IMR-90 (cell line): ENCODE results near the gene MGAT5. TPM values are rescaled to one million over a fixed set of nuclear protein-coding genes. Genes with fewer than 3 reads are reported as not detected.

ENCODE experiments used
- ATAC-seq: fragments of 200-7000 bp; cut with Tn5 transposase; 2 replicates; pipeline ENCODE4 v1.9.1; 2020; ENCODE audit warnings: low read depth, mild to moderate bottlenecking, moderate library complexity
- BruUV-seq: library from RNA; stranded (reverse); fragments of 400-500 nt; replicated peaks from 2 replicates; lab custom pipeline; 2021; lab: Mats Ljungman, UMichigan
- CTCF ChIA-PET: fragments of 300-600 bp; formaldehyde crosslinking; extraction: SDS; loops from one replicate; lab custom pipeline; 2021; ENCODE audit warnings: antibody characterized with exemption; lab: Yijun Ruan, JAX
- POLR2A ChIA-PET: fragments of 300-600 bp; sonication (Branson Sonifier 250); formaldehyde crosslinking; loops from one replicate; lab custom pipeline; 2022; ENCODE audit warnings: antibody characterized with exemption; ENCODE audit not compliant: unreplicated experiment; lab: Charles Lee
- DNase-seq: peaks from one replicate; pipeline ENCODE4 v3.0.0; 2013
- H2AFZ ChIP-seq: replicated peaks from 2 replicates; pipeline ENCODE3; 2013; ENCODE audit warnings: low read length, mild to moderate bottlenecking; ENCODE audit not compliant: poor library complexity
- H2AK5ac ChIP-seq: 2 replicates; pipeline ENCODE4 v1.6.1; 2013; ENCODE audit warnings: low read depth, low read length, inconsistent platforms
- H2AK9ac ChIP-seq: replicated peaks from 2 replicates; pipeline ENCODE3; 2013; ENCODE audit warnings: mild to moderate bottlenecking, low read depth, low read length, moderate library complexity; ENCODE audit not compliant: poor library complexity
- H2BK120ac ChIP-seq: 2 replicates; pipeline ENCODE4 v1.6.1; 2013; ENCODE audit warnings: low read depth, low read length, inconsistent platforms
- H2BK15ac ChIP-seq: 3 replicates; pipeline ENCODE4 v1.6.1; 2013; ENCODE audit warnings: low read depth, low read length, inconsistent platforms
- H2BK20ac ChIP-seq: 2 replicates; pipeline ENCODE4 v1.6.1; 2013; ENCODE audit warnings: low read depth, mild to moderate bottlenecking, inconsistent platforms, low read length, moderate library complexity
- H2BK5ac ChIP-seq: 2 replicates; pipeline ENCODE4 v1.6.1; 2013; ENCODE audit warnings: mild to moderate bottlenecking, low read depth, low read length, inconsistent platforms; ENCODE audit not compliant: poor library complexity, severe bottlenecking
- H3K14ac ChIP-seq: replicated peaks from 2 replicates; pipeline ENCODE4 v1.6.1; 2013; ENCODE audit warnings: low read depth, low read length, inconsistent platforms
- H3K18ac ChIP-seq: 2 replicates; pipeline ENCODE4 v1.6.1; 2013; ENCODE audit warnings: low read depth, low read length, control low read depth
- H3K23ac ChIP-seq: 2 replicates; pipeline ENCODE4 v1.6.1; 2013; ENCODE audit warnings: low read depth, low read length, inconsistent platforms
- H3K27ac ChIP-seq: 2 replicates; pipeline ENCODE4 v1.5.1; 2013; ENCODE audit warnings: mild to moderate bottlenecking, control low read depth, low read length; ENCODE audit not compliant: insufficient read depth
- H3K27me3 ChIP-seq: 2 replicates; pipeline ENCODE4 v1.6.1; 2013; ENCODE audit warnings: low read length; ENCODE audit not compliant: control insufficient read depth, insufficient read depth
- H3K36me3 ChIP-seq: 2 replicates; pipeline ENCODE4 v1.6.1; 2013; ENCODE audit warnings: low read length, mixed read lengths; ENCODE audit not compliant: control insufficient read depth, insufficient read depth
- H3K4ac ChIP-seq: 2 replicates; pipeline ENCODE4 v1.6.1; 2013; ENCODE audit warnings: low read depth, low read length, inconsistent platforms
- H3K4me1 ChIP-seq: 2 replicates; pipeline ENCODE4 v1.6.1; 2013; ENCODE audit warnings: low read length, mixed read lengths; ENCODE audit not compliant: control insufficient read depth, insufficient read depth
- H3K4me2 ChIP-seq: 2 replicates; pipeline ENCODE4 v1.6.1; 2013; ENCODE audit warnings: low read depth, mild to moderate bottlenecking, control low read depth, low read length, moderate library complexity
- H3K4me3 ChIP-seq: 2 replicates; pipeline ENCODE4 v1.5.1; 2013; ENCODE audit warnings: low read depth, mild to moderate bottlenecking, control low read depth, low read length, moderate library complexity; ENCODE audit not compliant: insufficient read depth
- H3K56ac ChIP-seq: 2 replicates; pipeline ENCODE4 v1.6.1; 2013; ENCODE audit warnings: low read length, inconsistent platforms; ENCODE audit not compliant: insufficient read depth; ENCODE audit errors: extremely low read depth
- H3K79me1 ChIP-seq, 2 experiments: 2 replicates each; pipeline ENCODE4 v1.6.1; 2013; ENCODE audit warnings: low read length in 2 of 2, inconsistent platforms in 1 of 2, low read depth in 1 of 2
- H3K9ac ChIP-seq: 2 replicates; pipeline ENCODE4 v1.6.1; 2013; ENCODE audit warnings: low read depth, low read length, control low read depth
- H3K9me1 ChIP-seq: 2 replicates; pipeline ENCODE4 v1.6.1; 2013; ENCODE audit warnings: low read length, inconsistent platforms; ENCODE audit not compliant: insufficient read depth
- H3K9me3 ChIP-seq: 2 replicates; pipeline ENCODE4 v1.6.1; 2013; ENCODE audit warnings: low read length; ENCODE audit not compliant: control insufficient read depth, insufficient read depth
- H4K20me1 ChIP-seq: 2 replicates; pipeline ENCODE4 v1.6.1; 2013; ENCODE audit warnings: low read length, inconsistent platforms; ENCODE audit not compliant: insufficient read depth
- H4K5ac ChIP-seq: 2 replicates; pipeline ENCODE4 v1.6.1; 2013; ENCODE audit warnings: mild to moderate bottlenecking, low read depth, low read length, control low read depth
- H4K8ac ChIP-seq, 2 experiments: 2 replicates each; pipeline ENCODE4 v1.6.1; 2013; ENCODE audit warnings: low read depth in 2 of 2, low read length in 2 of 2, control low read depth in 1 of 2, inconsistent platforms in 1 of 2
- H4K91ac ChIP-seq: 2 replicates; pipeline ENCODE4 v1.6.1; 2013; ENCODE audit warnings: low read depth, low read length, inconsistent platforms; ENCODE audit not compliant: insufficient read depth
- CEBPB ChIP-seq: IDR thresholded peaks from 2 replicates; pipeline ENCODE4 v1.6.1; 2012; ENCODE audit warnings: low read depth, low read length, improper control_type of control experiment
- FOS ChIP-seq: fragments of 150-350 bp; IDR thresholded peaks from 2 replicates; pipeline ENCODE4 v1.6.1; 2016; ENCODE audit warnings: low read depth, low read length
- MAZ ChIP-seq: IDR thresholded peaks from 2 replicates; pipeline ENCODE4 v1.6.1; 2012; ENCODE audit warnings: low read depth, mild to moderate bottlenecking, low read length, improper control_type of control experiment, moderate library complexity, borderline replicate concordance
- MXI1 ChIP-seq: IDR thresholded peaks from 2 replicates; pipeline ENCODE4 v1.6.1; 2012; ENCODE audit warnings: low read depth, mild to moderate bottlenecking, low read length, moderate library complexity, borderline replicate concordance
- RAD21 ChIP-seq: IDR thresholded peaks from 2 replicates; pipeline ENCODE4 v1.6.1; 2012; ENCODE audit warnings: low read length, improper control_type of control experiment
- RCOR1 ChIP-seq: IDR thresholded peaks from 2 replicates; pipeline ENCODE4 v1.6.1; 2012; ENCODE audit warnings: mild to moderate bottlenecking, low read length, improper control_type of control experiment; ENCODE audit not compliant: insufficient replicate concordance
- RFX5 ChIP-seq: IDR thresholded peaks from 2 replicates; pipeline ENCODE4 v1.8.0; 2012; ENCODE audit warnings: low read depth, mild to moderate bottlenecking, low read length, moderate library complexity
- SMC3 ChIP-seq: fragments of 150-350 bp; IDR thresholded peaks from 2 replicates; pipeline ENCODE4 v1.6.1; 2016; ENCODE audit warnings: low read depth, mild to moderate bottlenecking, antibody characterized with exemption, low read length, moderate library complexity
- WGBS, 2 experiments: methylation state at CpG; one replicate each; pipeline versions ENCODE4 v1.1.5 to v1.1.7; 2013; ENCODE audit warnings: missing lambda C conversion rate in 2 of 2; ENCODE audit not compliant: insufficient read length in 1 of 2; ENCODE audit errors: extremely low coverage in 2 of 2; 5-methylcytosine and 5-hydroxymethylcytosine counted together
- dilution Hi-C: fragments of 300-500 bp; cut with HindIII; formaldehyde crosslinking; loops from one replicate; pipeline ENCODE4 v1.14.3; 2018; ENCODE audit warnings: low sequenced_read_pairs; ENCODE audit not compliant: unreplicated experiment
- in situ Hi-C: fragments of 300-500 bp; cut with MboI; formaldehyde crosslinking; loops from 3 replicates; pipeline ENCODE4 v1.14.3; 2019; ENCODE audit warnings: low sequenced_read_pairs, inconsistent platforms, mixed read lengths
- intact Hi-C: fragments of 100-400 bp; cut with micrococcal nuclease; formaldehyde crosslinking; loops from 2 replicates; pipeline ENCODE4 v1.10.0; 2022
- polyA plus RNA-seq, 3 experiments: library from polyadenylated mRNA; depleted of rRNA; stranded (reverse); fragments of >200 nt; gene quantifications; 2 replicates each; pipeline ENCODE4 v1.2.3, GENCODE V29; 2012; ENCODE audit warnings: low replicate concordance in 1 of 3
- total RNA-seq: library from RNA; depleted of rRNA; stranded (reverse); fragments of >200 nt; gene quantifications from 2 replicates; pipeline ENCODE4 v1.2.3, GENCODE V29; 2012

Gene MGAT5
- total and polyA plus RNA-seq, 2 of the 4 experiments (the other 2 are of a cell fraction) = 22.9 to 59.9 TPM

DNA sequence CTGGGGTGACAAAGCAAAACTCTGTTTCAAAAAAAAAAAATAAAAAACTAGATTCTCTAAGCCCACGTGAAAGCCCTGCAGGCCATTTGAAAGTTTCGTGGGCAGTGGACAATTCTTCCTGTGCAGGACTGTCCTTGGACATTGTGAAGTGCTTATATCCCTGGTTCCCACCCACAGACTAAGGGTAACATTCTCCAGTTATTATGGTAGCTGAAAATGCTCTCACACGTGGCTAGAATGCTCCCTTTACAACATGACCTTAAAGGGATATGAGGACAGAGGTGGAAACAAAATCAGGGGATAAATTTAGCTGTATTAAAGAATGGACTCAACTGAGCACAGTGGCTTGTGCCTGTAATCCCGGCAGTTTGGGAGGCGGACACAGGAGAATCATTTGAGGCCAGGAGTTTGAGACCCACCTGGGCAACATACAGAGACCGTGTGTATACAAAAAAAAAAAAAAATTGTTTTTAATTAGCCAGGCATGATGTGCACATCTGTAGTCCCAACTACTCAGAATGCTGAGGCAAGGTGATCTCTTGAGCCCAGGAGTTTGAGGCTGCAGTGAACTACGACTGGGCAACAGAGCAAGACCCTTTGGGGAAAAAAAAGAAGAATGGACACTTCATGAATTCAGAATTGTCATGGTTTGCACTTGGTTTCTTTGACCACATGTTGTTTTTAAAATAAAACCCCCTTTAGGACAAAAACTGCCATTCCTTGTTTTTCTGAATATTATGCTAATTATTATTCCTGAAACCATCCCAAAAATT is 167.9 kb downstream of the MGAT5 start:
- 100% methylated on average over 1 of the region's 7 CpGs; no CpG with 5 or more reads in 1 of the 2 experiments for WGBS, 2 experiments
- intact Hi-C loops (no loop called here), dilution Hi-C loops (no loop called here), in situ Hi-C loops (loop anchor here (25.0 kb wide), 1 partner anchor 534 kb away; no protein-coding TSS in a partner anchor)
- H3K14ac ChIP-seq = no peak overlapping the region; the same call in 1 of the 2 replicates
- H4K20me1 ChIP-seq = no peaks in the 10 kb centered on the region; the same call in 1 of the 2 replicates
- ChIA-PET POLR2A (no interaction called here), CTCF (interaction anchor here (1.5 to 2.4 kb wide), 2 partner anchors 10 to 29 kb away, joined by 4 to 9 read pairs; no protein-coding TSS in a partner anchor)
- H3K4me2 ChIP-seq = no peak overlapping the region
- DNase-seq = peak; percentile 11
- H2BK15ac ChIP-seq = no peak overlapping the region
- H3K27ac ChIP-seq = no peak overlapping the region
- H3K4ac ChIP-seq = no peak overlapping the region
- peaks cover 31% of the 10 kb centered on the region for H3K36me3 ChIP-seq
- H3K9ac ChIP-seq = no peak overlapping the region
- peaks cover 2% of the 10 kb centered on the region for H3K4me1 ChIP-seq
- H3K4me3 ChIP-seq = no peak overlapping the region
- H4K91ac ChIP-seq = no peak overlapping the region
- no peaks in the 10 kb centered on the region for H3K9me3 ChIP-seq
- H3K9me1 ChIP-seq = peaks cover 12% of the 10 kb centered on the region
- H2BK5ac ChIP-seq = no peak overlapping the region
- peaks cover 0 to 24% of the 10 kb centered on the region in 2 experiments; a peak in 3 of 4 replicates for H3K79me1 ChIP-seq
- H3K56ac ChIP-seq = no peak overlapping the region
- no peak overlapping the region for H2AFZ ChIP-seq
- no peak overlapping the region for H3K18ac ChIP-seq
- no peak overlapping the region for H3K23ac ChIP-seq
- H4K8ac ChIP-seq = no peak overlapping the region
- no peak overlapping the region for H2AK9ac ChIP-seq
- no peak overlapping the region for H2AK5ac ChIP-seq
- no peaks in the 10 kb centered on the region for H3K27me3 ChIP-seq
- peak; percentile 21; the same call in 1 of the 2 replicates for ATAC-seq
- no TSS peak for BruUV-seq
- peak overlapping the region; percentile 43; the same call in 1 of the 2 replicates for H2BK20ac ChIP-seq
- TF ChIP-seq MAZ (no peak), RFX5 (no peak), RAD21 (no peak), MXI1 (no peak), RCOR1 (no peak), SMC3 (no peak), CEBPB (no peak), FOS (no peak)
- H4K5ac ChIP-seq = no peak overlapping the region
- no peak overlapping the region for H2BK120ac ChIP-seq
